ENCODE data around the gene MBIP. TPM values are rescaled to one million over a fixed set of nuclear protein-coding genes. Genes with fewer than 3 reads are reported as not detected.

Gene MBIP
- polyA plus RNA-seq, 2 of the 4 experiments (the other 2 are of a cell fraction) = 17.0 to 33.1 TPM

DNA sequence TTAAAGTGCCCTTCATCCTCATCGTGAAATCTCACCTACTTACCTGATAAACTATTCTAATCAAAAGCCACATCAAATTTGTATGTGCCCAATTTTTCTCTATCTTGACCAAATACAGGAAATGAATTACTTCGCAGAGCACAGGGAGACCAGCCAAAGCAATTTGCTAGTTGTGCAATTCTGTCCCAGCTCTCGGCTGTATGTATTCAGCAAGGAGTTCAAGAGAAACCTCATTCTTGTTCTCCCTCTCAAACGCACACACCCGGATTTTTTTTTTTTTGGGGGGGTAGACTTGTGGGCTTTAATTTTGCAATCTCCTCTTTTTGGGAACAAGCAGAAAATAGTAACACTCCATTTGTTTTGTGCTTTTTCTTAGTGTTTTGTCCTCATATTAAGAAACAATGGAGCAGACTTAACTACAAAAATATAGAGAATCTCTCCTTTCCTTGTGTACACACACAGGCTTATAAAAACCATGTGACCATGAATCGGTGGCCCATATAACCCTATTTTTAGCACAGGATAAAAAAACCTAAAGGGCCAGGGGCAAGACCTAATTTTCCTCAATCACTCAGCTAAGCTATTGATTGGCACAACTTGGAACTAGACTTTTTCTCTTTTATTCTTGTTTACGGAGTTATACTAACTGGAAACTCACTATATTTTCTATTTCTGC is 64.2 kb downstream of the MBIP start:
- FAIRE-seq (no peak), ATAC-seq (no peak), DNase-seq (ENCODE audit: low read depth in 1 of 2, low spot score in 1 of 2) (no peak)
- Histone ChIP-seq H3K4me3 (no peak overlapping the region), H3K9me3 (no peaks in the 10 kb centered on the region), H3K4me1 (no peaks in the 10 kb centered on the region), H3K27ac (no peak overlapping the region), H3K4me2 (no peak overlapping the region)
- TF ChIP-seq GATA3 (IDR thresholded peaks at IDR 0.05; ENCODE audit: borderline replicate concordance) = no peak
- TF ChIP-seq RCOR1 (IDR thresholded peaks at IDR 0.05; ENCODE audit: low read depth, low read length) = no peak
- TF ChIP-seq HOXB5 (CRISPR knock-in tag; IDR thresholded peaks at IDR 0.05) = no peak
- no peak for TF ChIP-seq PHF8 (IDR thresholded peaks at IDR 0.05; ENCODE audit: borderline replicate concordance, low read depth)
- TF ChIP-seq ZFP36 (IDR thresholded peaks at IDR 0.05; ENCODE audit: borderline replicate concordance, partially characterized antibody) = no peak
- no peak for TF ChIP-seq TFCP2L1 (CRISPR knock-in tag; IDR thresholded peaks at IDR 0.05)
- TF ChIP-seq, protein P1, sequence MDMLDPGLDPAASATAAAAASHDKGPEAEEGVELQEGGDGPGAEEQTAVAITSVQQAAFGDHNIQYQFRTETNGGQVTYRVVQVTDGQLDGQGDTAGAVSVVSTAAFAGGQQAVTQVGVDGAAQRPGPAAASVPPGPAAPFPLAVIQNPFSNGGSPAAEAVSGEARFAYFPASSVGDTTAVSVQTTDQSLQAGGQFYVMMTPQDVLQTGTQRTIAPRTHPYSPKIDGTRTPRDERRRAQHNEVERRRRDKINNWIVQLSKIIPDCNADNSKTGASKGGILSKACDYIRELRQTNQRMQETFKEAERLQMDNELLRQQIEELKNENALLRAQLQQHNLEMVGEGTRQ (IDR thresholded peaks at IDR 0.05) = no peak
- no peak for TF ChIP-seq ZSCAN20 (CRISPR knock-in tag; IDR thresholded peaks at IDR 0.05)
- no peak for TF ChIP-seq HOXA7 (CRISPR knock-in tag; IDR thresholded peaks at IDR 0.05)
- no peak for TF ChIP-seq TP53 (CRISPR knock-in tag; IDR thresholded peaks at IDR 0.05)
- no peak for TF ChIP-seq SREBF2 (IDR thresholded peaks at IDR 0.05)
- TF ChIP-seq NR3C1 (IDR thresholded peaks at IDR 0.05) = no peak
- TF ChIP-seq EHMT2 (IDR thresholded peaks at IDR 0.05; ENCODE audit: low read depth) = no peak
- ChIA-PET POLR2A (interaction anchor here (0.6 kb wide), 1 partner anchor 157 kb away, joined by 3 read pairs; no protein-coding TSS in a partner anchor), CTCF (no interaction called here)
- WGBS (ENCODE audit: missing lambda C conversion rate) = 29% methylated on average over 7 of the region's 7 CpGs

DNA sequence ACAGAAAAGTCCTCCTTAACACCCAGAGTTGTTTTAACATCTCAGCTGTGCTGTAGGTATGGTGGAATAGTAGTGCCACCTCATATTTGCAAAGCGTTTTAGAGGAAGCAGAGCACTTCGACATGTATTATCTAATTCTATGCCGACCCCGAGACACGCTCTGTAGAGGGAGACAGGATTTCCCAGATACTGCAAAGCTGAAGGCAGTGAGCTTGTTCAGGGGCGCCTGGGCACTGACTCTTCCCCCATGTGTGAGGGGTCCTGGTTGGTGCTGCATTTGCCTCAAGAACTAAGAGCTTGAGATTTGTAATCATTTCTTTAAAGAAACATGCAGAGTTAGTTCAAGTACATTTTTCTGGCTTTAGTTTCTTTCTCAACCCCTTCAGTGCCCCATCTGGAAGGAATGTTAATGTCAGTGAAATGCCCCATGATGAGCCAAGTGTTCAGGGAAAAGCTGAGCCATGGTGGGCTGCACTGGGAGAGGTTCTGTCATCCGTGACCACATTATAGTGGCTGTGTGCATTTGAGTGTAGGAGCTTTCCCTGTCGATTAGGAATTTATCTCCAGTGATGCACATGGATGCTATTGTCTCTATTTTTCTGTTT is 66.3 kb downstream of the MBIP start:
- Histone ChIP-seq H3K9me3 (no peaks in the 10 kb centered on the region), H3K4me3 (no peak overlapping the region), H3K27ac (no peak overlapping the region), H3K4me1 (no peaks in the 10 kb centered on the region), H3K4me2 (no peak overlapping the region)
- DNase-seq (ENCODE audit: low read depth in 1 of 2, low spot score in 1 of 2) = no peak
- WGBS (ENCODE audit: missing lambda C conversion rate) = 65% methylated on average over 8 of the region's 8 CpGs
- no peak for TF ChIP-seq FOSB (CRISPR knock-in tag; IDR thresholded peaks at IDR 0.05)
- ATAC-seq = peak; percentile 34 to 60; a peak in 3 of 6 replicates
- CTCF ChIA-PET = interaction anchor here (1.2 to 1.8 kb wide), 3 partner anchors 11 to 185 kb away, joined by 3 to 4 read pairs (median 3); no protein-coding TSS in a partner anchor
- POLR2A ChIA-PET = no interaction called here
- no peak for FAIRE-seq

Other genes starting within 250 kb of the MBIP start
- gene PTCSC3, start 143.9 kb downstream of the MBIP start, polyA plus RNA-seq (2011; rRNA removed) = not detected in 2 replicates
- gene PTCSC3, start 143.9 kb downstream of the MBIP start, polyA plus RNA-seq (2017; fragmentation: RNase III; extraction: RNeasy Plus Mini Kit Qiagen cat#74134 plus additional on column Dnase treatment) = not detected in 3 replicates
- 0.04 TPM in 1 of 2 replicates, not detected in the other for gene NKX2-1, start 199.6 kb upstream of the MBIP start, polyA plus RNA-seq (2011; rRNA removed)
- gene NKX2-1, start 199.6 kb upstream of the MBIP start, polyA plus RNA-seq (2017; fragmentation: RNase III; extraction: RNeasy Plus Mini Kit Qiagen cat#74134 plus additional on column Dnase treatment) = not detected in 3 replicates

Measured in A549 (cell line).